CD14-positive monocyte (primary cell): ENCODE measurements around the gene PUM2. TPM values are rescaled to one million over a fixed set of nuclear protein-coding genes. Genes with fewer than 3 reads are reported as not detected.
A peak's percentile ranks its signal among the peaks of the same experiment; 100 is the strongest.

Experiments
- DNase-seq, 3 donors: peaks; one replicate each; pipeline ENCODE4 v3.0.0-alpha.2; 2011 to 2022
- H2AFZ ChIP-seq: 2 replicates; pipeline ENCODE4 v1.6.0; 2012; ENCODE audit warnings: mild to moderate bottlenecking, low read depth, low read length, inconsistent platforms; ENCODE audit not compliant: insufficient read depth, poor library complexity, severe bottlenecking
- H3K27ac ChIP-seq, 2 donors: 1 replicate in 1 of 2; 2 replicates in 1 of 2; pipeline ENCODE4 v1.5.1; 2012 to 2013; ENCODE audit warnings: low read length in 2 of 2, control low read depth in 1 of 2, inconsistent platforms in 1 of 2, low read depth in 1 of 2, mild to moderate bottlenecking in 1 of 2
- H3K27me3 ChIP-seq, 2 donors: one replicate each; pipeline versions ENCODE4 v1.6.0 to v1.6.1; 2011 to 2013; ENCODE audit warnings: low read length in 2 of 2; ENCODE audit not compliant: control insufficient read depth in 2 of 2, insufficient read depth in 2 of 2
- H3K36me3 ChIP-seq, 2 donors: replicated peaks in 1 of 2; 1 replicate in 1 of 2; 2 replicates in 1 of 2; pipeline versions ENCODE4 v1.5.1 to v1.6.1; 2012 to 2013; ENCODE audit warnings: low read length in 2 of 2, control low read depth in 1 of 2, inconsistent platforms in 1 of 2, mild to moderate bottlenecking in 1 of 2; ENCODE audit not compliant: insufficient read depth in 2 of 2, control insufficient read depth in 1 of 2
- H3K4me1 ChIP-seq, 2 donors: 1 replicate in 1 of 2; 2 replicates in 1 of 2; pipeline versions ENCODE4 v1.5.1 to v1.6.1; 2012 to 2013; ENCODE audit warnings: low read length in 2 of 2, control low read depth in 1 of 2, inconsistent platforms in 1 of 2, mild to moderate bottlenecking in 1 of 2, moderate library complexity in 1 of 2; ENCODE audit not compliant: insufficient read depth in 2 of 2, control insufficient read depth in 1 of 2
- H3K4me2 ChIP-seq: replicated peaks from 2 replicates; pipeline ENCODE3; 2012; ENCODE audit warnings: low read length, moderate library complexity, mild to moderate bottlenecking; ENCODE audit not compliant: poor library complexity, severe bottlenecking; ENCODE audit errors: extremely low read depth
- H3K4me3 ChIP-seq, 3 experiments: fragments of 200-600 bp in 1 of 3; sonication (generic) in 1 of 3; replicated peaks in 1 of 3; 1 replicate in 2 of 3; 2 replicates in 1 of 3; pipeline ENCODE4 v1.5.1; 2011 to 2013; ENCODE audit warnings: low read length in 3 of 3, mild to moderate bottlenecking in 3 of 3, control low read depth in 2 of 3, low read depth in 2 of 3, inconsistent platforms in 1 of 3, moderate library complexity in 1 of 3
- H3K79me2 ChIP-seq: 2 replicates; pipeline ENCODE4 v1.6.0; 2012; ENCODE audit warnings: mild to moderate bottlenecking, control low read depth, inconsistent platforms, low read length, moderate library complexity; ENCODE audit not compliant: insufficient read depth
- H3K9ac ChIP-seq: 2 replicates; pipeline ENCODE4 v1.6.0; 2017; ENCODE audit warnings: low read length, mild to moderate bottlenecking; ENCODE audit not compliant: insufficient read depth, poor library complexity, severe bottlenecking
- H3K9me3 ChIP-seq, 2 donors: replicated peaks in 1 of 2; 1 replicate in 1 of 2; 2 replicates in 1 of 2; pipeline versions ENCODE4 v1.5.1 to v1.6.1; 2012 to 2013; ENCODE audit warnings: low read length in 2 of 2, control low read depth in 1 of 2; ENCODE audit not compliant: control insufficient read depth in 1 of 2, insufficient read depth in 1 of 2
- H4K20me1 ChIP-seq: 2 replicates; pipeline ENCODE4 v1.6.0; 2012; ENCODE audit warnings: mild to moderate bottlenecking, low read length, control low read depth, moderate library complexity; ENCODE audit not compliant: insufficient read depth
- H3K27ac Mint-ChIP-seq, 7 donors: one replicate each; pipeline ENCODE4 v1.8.0; 2020; ENCODE audit warnings: mild to moderate bottlenecking in 7 of 7, mixed read lengths in 7 of 7, moderate library complexity in 6 of 7, inconsistent platforms in 2 of 7
- H3K27me3 Mint-ChIP-seq, 3 donors: one replicate each; pipeline ENCODE4 v1.8.0; 2021 to 2022; ENCODE audit warnings: low read depth in 3 of 3, mild to moderate bottlenecking in 3 of 3, mixed read lengths in 3 of 3, moderate library complexity in 3 of 3, inconsistent platforms in 1 of 3
- H3K36me3 Mint-ChIP-seq, 2 donors: one replicate each; pipeline ENCODE4 v1.8.0; 2020; ENCODE audit warnings: mixed read lengths in 2 of 2, inconsistent platforms in 1 of 2, mild to moderate bottlenecking in 1 of 2
- H3K4me1 Mint-ChIP-seq: one replicate; pipeline ENCODE4 v1.8.0; 2020; ENCODE audit warnings: mild to moderate bottlenecking, mixed read lengths
- H3K4me3 Mint-ChIP-seq, 2 donors: one replicate each; pipeline ENCODE4 v1.8.0; 2020; ENCODE audit warnings: mild to moderate bottlenecking in 2 of 2, mixed read lengths in 2 of 2, moderate library complexity in 1 of 2
- H3K9me3 Mint-ChIP-seq, 7 donors: one replicate each; pipeline ENCODE4 v1.8.0; 2020 to 2022; ENCODE audit warnings: mixed read lengths in 7 of 7, mild to moderate bottlenecking in 6 of 7, moderate library complexity in 6 of 7, inconsistent platforms in 2 of 7
- whole genome bisulfite sequencing: methylation state at CpG from one replicate; pipeline ENCODE4 v1.1.5; 2013; ENCODE audit warnings: missing lambda C conversion rate; ENCODE audit not compliant: insufficient coverage; 5-methylcytosine and 5-hydroxymethylcytosine counted together
- intact Hi-C, 2 donors: fragments of 100-400 bp; cut with micrococcal nuclease; formaldehyde crosslinking; loops; one replicate each; pipeline versions ENCODE4 v1.15.0 to v1.15.1; 2023
- polyA plus RNA-seq, 3 donors: library from polyadenylated mRNA; depleted of rRNA in 1 of 3; unstranded in 2 of 3; stranded (reverse) in 1 of 3; fragments of 300-500 nt in 2 of 3; fragments of >200 nt in 1 of 3; fragmentation: Illumina TruSeq in 2 of 3; gene quantifications; 1 replicate in 2 of 3; 2 replicates in 1 of 3; pipeline ENCODE4 v1.2.3, GENCODE V29; 2012 to 2021
- TF ChIP-seq, protein P1 (sequence below): fragments of 200-600 bp; IDR thresholded peaks from one replicate; pipeline ENCODE4 v1.8.0; 2022; ENCODE audit warnings: antibody characterized with exemption, mild to moderate bottlenecking

Gene PUM2
- polyA plus RNA-seq, 3 donors = 7.2 to 22.4 (median 8.3) TPM

DNA sequence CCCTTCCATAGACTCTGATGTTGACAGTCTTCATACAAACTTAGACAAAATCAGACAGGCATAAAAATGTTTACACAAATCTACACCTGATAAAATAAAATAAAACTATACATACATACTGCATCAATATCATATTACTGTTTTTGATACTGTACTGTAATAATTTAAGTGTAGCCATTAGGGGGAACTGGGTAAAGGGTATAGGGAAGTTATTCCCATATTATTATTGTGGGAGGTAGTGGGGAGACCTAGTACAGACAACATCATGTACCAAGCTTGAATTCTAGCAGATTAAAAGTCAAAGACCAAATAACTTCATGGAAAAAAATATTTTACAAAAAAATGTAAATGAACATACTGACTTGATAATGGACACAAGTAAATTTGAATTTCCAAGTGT is 43.3 kb downstream of the PUM2 start:
- peaks cover 63 to 76% of the 10 kb centered on the region in 2 donors for H3K36me3 Mint-ChIP-seq
- intact Hi-C loops = no loop called here
- no peaks in the 10 kb centered on the region for H3K27me3 Mint-ChIP-seq

DNA sequence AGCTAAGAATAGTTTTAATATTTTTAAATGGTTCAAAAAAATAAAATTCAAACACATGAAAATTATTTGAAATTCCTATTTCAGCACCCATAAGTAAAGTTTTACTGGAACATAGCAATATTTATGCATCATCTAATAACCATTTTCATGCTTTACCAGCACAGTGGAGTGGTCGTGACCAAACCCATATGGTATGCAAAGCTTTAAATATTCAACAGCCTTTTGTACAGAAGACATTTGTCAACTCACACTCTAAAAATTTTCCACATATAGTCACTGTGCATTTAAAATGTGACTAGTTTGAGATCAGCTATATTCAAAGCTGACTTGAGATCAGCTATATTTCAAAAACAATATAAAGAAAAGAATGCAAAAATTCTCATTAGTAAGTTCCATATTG is 46.2 kb downstream of the PUM2 start:
- no peak overlapping the region for H2AFZ ChIP-seq
- Mint-ChIP-seq H3K36me3 (peaks cover 65 to 85% of the 10 kb centered on the region in 2 donors), H3K27ac (no peak overlapping the region), H3K4me1 (no peaks in the 10 kb centered on the region), H3K4me3 (no peak overlapping the region), H3K27me3 (no peaks in the 10 kb centered on the region), H3K9me3 (peaks cover 0 to 2% (median 0%) of the 10 kb centered on the region in 7 donors)
- H3K4me2 ChIP-seq = no peak overlapping the region
- no peaks in the 10 kb centered on the region for H3K9me3 ChIP-seq
- H4K20me1 ChIP-seq = peaks cover 96% of the 10 kb centered on the region
- no peak overlapping the region for H3K9ac ChIP-seq
- no peaks in the 10 kb centered on the region for H3K4me1 ChIP-seq
- H3K27me3 ChIP-seq = no peaks in the 10 kb centered on the region
- no peak for DNase-seq
- H3K4me3 ChIP-seq = no peak overlapping the region
- WGBS = 100% methylated on average over 1 of the region's 1 CpG
- peaks cover 70% of the 10 kb centered on the region for H3K79me2 ChIP-seq
- TF ChIP-seq, protein P1, sequence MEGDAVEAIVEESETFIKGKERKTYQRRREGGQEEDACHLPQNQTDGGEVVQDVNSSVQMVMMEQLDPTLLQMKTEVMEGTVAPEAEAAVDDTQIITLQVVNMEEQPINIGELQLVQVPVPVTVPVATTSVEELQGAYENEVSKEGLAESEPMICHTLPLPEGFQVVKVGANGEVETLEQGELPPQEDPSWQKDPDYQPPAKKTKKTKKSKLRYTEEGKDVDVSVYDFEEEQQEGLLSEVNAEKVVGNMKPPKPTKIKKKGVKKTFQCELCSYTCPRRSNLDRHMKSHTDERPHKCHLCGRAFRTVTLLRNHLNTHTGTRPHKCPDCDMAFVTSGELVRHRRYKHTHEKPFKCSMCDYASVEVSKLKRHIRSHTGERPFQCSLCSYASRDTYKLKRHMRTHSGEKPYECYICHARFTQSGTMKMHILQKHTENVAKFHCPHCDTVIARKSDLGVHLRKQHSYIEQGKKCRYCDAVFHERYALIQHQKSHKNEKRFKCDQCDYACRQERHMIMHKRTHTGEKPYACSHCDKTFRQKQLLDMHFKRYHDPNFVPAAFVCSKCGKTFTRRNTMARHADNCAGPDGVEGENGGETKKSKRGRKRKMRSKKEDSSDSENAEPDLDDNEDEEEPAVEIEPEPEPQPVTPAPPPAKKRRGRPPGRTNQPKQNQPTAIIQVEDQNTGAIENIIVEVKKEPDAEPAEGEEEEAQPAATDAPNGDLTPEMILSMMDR = no peak
- intact Hi-C loops = no loop called here
- H3K27ac ChIP-seq = no peak overlapping the region
- peaks cover 81 to 99% of the 10 kb centered on the region in 2 donors for H3K36me3 ChIP-seq

More for the DNA sequence above, 43.3 kb downstream of the PUM2 start:
- Histone ChIP-seq H3K9me3 (no peaks in the 10 kb centered on the region), H3K4me2 (no peak overlapping the region), H3K9ac (no peak overlapping the region), H3K36me3 (peaks cover 90 to 100% of the 10 kb centered on the region in 2 donors), H3K79me2 (peaks cover 69% of the 10 kb centered on the region), H2AFZ (no peak overlapping the region), H3K4me1 (no peaks in the 10 kb centered on the region), H3K27me3 (no peaks in the 10 kb centered on the region), H3K27ac (no peak overlapping the region), H4K20me1 (peaks cover 94% of the 10 kb centered on the region), H3K4me3 (no peak overlapping the region)
- no peaks in the 10 kb centered on the region for H3K9me3 Mint-ChIP-seq
- no peaks in the 10 kb centered on the region for H3K4me1 Mint-ChIP-seq
- no peak for DNase-seq
- H3K4me3 Mint-ChIP-seq = no peak overlapping the region
- H3K27ac Mint-ChIP-seq = peak overlapping the region in 2 of 7 donors; percentile 21 to 57
- TF ChIP-seq, protein P1 = no peak
